ENCODE results near the gene PPIE. TPM values are rescaled to one million over a fixed set of nuclear protein-coding genes. Genes with fewer than 3 reads are reported as not detected.
A peak's percentile ranks its signal among the peaks of the same experiment; 100 is the strongest.

The PPIE gene
- polyA plus RNA-seq, 1 of the 3 experiments (the other 2 are of a cell fraction), result 78.4 TPM

- 21% methylated on average over 4 of the region's 28 CpGs for WGBS (ENCODE audit: low lambda C conversion rate)
- Histone ChIP-seq H3K4me3 (ENCODE audit: low read depth in 2 of 2, low read length in 1 of 2) (peak overlapping the region; percentile 49 to 73), H2AFZ (ENCODE audit: low read depth) (0 out of 2 replicates have a peak overlapping the region, but pooled peaks have one; percentile 65), H3K9ac (no peak overlapping the region), H3K9me2 (no peaks in the 10 kb centered on the region), H3K4me2 (peak overlapping the region; percentile 81), H3K9me3 (no peaks in the 10 kb centered on the region), H3K36me3 (replicated peaks in 1 of 2; ENCODE audit: control insufficient read depth in 1 of 2, insufficient read depth in 2 of 2, low read length in 1 of 2) (no peaks in the 10 kb centered on the region), H3K4me1 (ENCODE audit: control insufficient read depth in 1 of 2, insufficient read depth in 2 of 2, low read depth in 1 of 2, low read length in 1 of 2) (peaks cover 0 to 32% of the 10 kb centered on the region in 2 experiments; a peak in 2 of 4 replicates), H3K79me2 (ENCODE audit: insufficient read depth) (no peaks in the 10 kb centered on the region), H4K20me1 (ENCODE audit: insufficient read depth) (no peaks in the 10 kb centered on the region), H3K27me3 (ENCODE audit: insufficient read depth) (peaks cover 45% of the 10 kb centered on the region), H3F3A (replicated peaks; ENCODE audit: insufficient read depth) (no peaks in the 10 kb centered on the region), H3K27ac (ENCODE audit: low read depth in 2 of 2, low read length in 1 of 2) (peak overlapping the region in 1 of 2 experiments; percentile 66; a peak in 1 of 4 replicates)
- peak; percentile 47 for DNase-seq
- TF ChIP-seq FOXJ3 (CRISPR knock-in tag; IDR thresholded peaks at IDR 0.05) (no peak), JUND (IDR thresholded peaks at IDR 0.05) (no peak), FOSL2 (IDR thresholded peaks at IDR 0.05; ENCODE audit: borderline replicate concordance, low read depth) (no peak), CTCF (IDR thresholded peaks at IDR 0.05) (no peak), USF2 (IDR thresholded peaks at IDR 0.05; ENCODE audit: borderline replicate concordance, low read depth, low read length) (no peak), RCOR1 (IDR thresholded peaks at IDR 0.05; ENCODE audit: low read length) (no peak), REST (IDR thresholded peaks at IDR 0.05; ENCODE audit: low read depth, low read length) (no peak), ZBTB33 (IDR thresholded peaks at IDR 0.05; ENCODE audit: borderline replicate concordance, low read depth) (no peak), EZH2phosphoT487 (IDR thresholded peaks at IDR 0.05; ENCODE audit: borderline replicate concordance, low read depth) (no peak), GATA2 (CRISPR knock-in tag; IDR thresholded peaks at IDR 0.05) (no peak), RAD21 (IDR thresholded peaks at IDR 0.05; ENCODE audit: low read length) (no peak), RFX5 (IDR thresholded peaks at IDR 0.05; ENCODE audit: low read length) (no peak)
- POLR2A ChIA-PET, result interaction anchor here (1.0 to 2.5 kb wide), 7 partner anchors 9 to 584 kb away, joined by 3 to 24 read pairs (median 6); partner anchors contain the start of gene NT5C1A
- CTCF ChIA-PET, result interaction anchor here (1.9 to 8.0 kb wide), 6 partner anchors 11 to 85 kb away, joined by 7 to 61 read pairs (median 32); partner anchors contain the start of gene NT5C1A
Observed at GRCh38 chr1:39690794-39691382, 47.8 kb upstream of the PPIE start.

Data from SK-N-SH (cell line).